ENCODE measurements around the gene SHROOM3. TPM values are rescaled to one million over a fixed set of nuclear protein-coding genes. Genes with fewer than 3 reads are reported as not detected.

Gene SHROOM3
- total and polyA plus RNA-seq, 2 experiments from 2014 or later = 11.3 to 73.5 TPM

- no peak for TF ChIP-seq POLR2AphosphoS5 (IDR thresholded peaks at IDR 0.05; ENCODE audit: low read depth)
- no peak for TF ChIP-seq EZH2phosphoT487 (IDR thresholded peaks at IDR 0.05; ENCODE audit: unreplicated experiment)
- no peak for TF ChIP-seq REST (IDR thresholded peaks at IDR 0.05; ENCODE audit: unreplicated experiment)
Observed at GRCh38 chr4:76548704-76549103, 113.7 kb downstream of the SHROOM3 start (continued).

DNA sequence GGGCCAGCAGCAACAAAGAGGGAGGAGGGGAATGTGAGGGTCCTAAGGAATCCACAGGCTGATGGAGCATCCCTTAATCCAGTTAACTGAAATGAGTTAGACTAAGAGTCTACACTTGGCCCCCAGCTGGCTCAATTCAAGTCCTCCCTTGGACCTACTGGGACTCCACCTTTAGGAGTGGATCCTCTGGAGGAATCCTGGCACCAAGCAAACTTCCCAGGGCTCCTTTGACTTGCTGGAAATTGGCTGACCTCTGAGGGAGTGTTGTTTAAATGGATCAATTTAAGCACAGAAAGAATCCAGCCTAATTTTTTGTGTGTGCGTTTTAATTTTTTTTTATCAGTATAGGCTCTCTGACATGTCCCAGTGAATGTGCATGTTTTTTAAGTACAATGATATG is 114.7 kb downstream of the SHROOM3 start:
- no peaks in the 10 kb centered on the region for H3K27me3 ChIP-seq (ENCODE audit: insufficient read depth)
- ATAC-seq (no peak), DNase-seq (ENCODE audit: low spot score) (no peak)
- H3F3A ChIP-seq (replicated peaks; ENCODE audit: low read depth) = no peaks in the 10 kb centered on the region
- no peaks in the 10 kb centered on the region for H3K79me2 ChIP-seq (replicated peaks; ENCODE audit: insufficient read depth)
- peaks cover 5% of the 10 kb centered on the region for H3K27me3 Mint-ChIP-seq (ENCODE audit: insufficient read depth, low read depth, poor library complexity)
- H3K4me3 Mint-ChIP-seq = no peak overlapping the region
- peaks cover 33% of the 10 kb centered on the region; the same call in 1 of the 2 replicates for H3K4me1 ChIP-seq (ENCODE audit: insufficient read depth)
- no peak overlapping the region for H3K4me3 ChIP-seq
- H3K27ac Mint-ChIP-seq = no peak overlapping the region
- TF ChIP-seq ETS1 (IDR thresholded peaks at IDR 0.05) = no peak
- TF ChIP-seq STAT1 (IDR thresholded peaks at IDR 0.05; ENCODE audit: unreplicated experiment) = no peak
- no peak for TF ChIP-seq CREB1 (CRISPR knock-in tag; IDR thresholded peaks at IDR 0.05; ENCODE audit: low read depth)
- TF ChIP-seq REST (IDR thresholded peaks at IDR 0.05; ENCODE audit: unreplicated experiment) = no peak
- no peak overlapping the region for H3K4me2 ChIP-seq
- no peak overlapping the region for H2AFZ ChIP-seq
- H3K36me3 Mint-ChIP-seq (ENCODE audit: low read depth) = peaks cover 2% of the 10 kb centered on the region; the same call in 1 of the 3 replicates
- H3K9me2 ChIP-seq (ENCODE audit: insufficient read depth) = no peaks in the 10 kb centered on the region
- peaks cover 4% of the 10 kb centered on the region; the same call in 2 of the 3 replicates for H3K9me3 Mint-ChIP-seq
- no peaks in the 10 kb centered on the region for H3K36me3 ChIP-seq (ENCODE audit: insufficient read depth)
- no peak overlapping the region for H3K27ac ChIP-seq (ENCODE audit: low read depth)
- peaks cover 33% of the 10 kb centered on the region for H3K4me1 Mint-ChIP-seq
- H4K20me1 ChIP-seq (replicated peaks; ENCODE audit: insufficient read depth) = no peaks in the 10 kb centered on the region

Data from GM23338 (cell line).